Sigmoid colon (tissue), 7 donors: ENCODE data around the gene SESN3. TPM values are rescaled to one million over a fixed set of nuclear protein-coding genes. Genes with fewer than 3 reads are reported as not detected.

ENCODE experiments used
- DNase-seq: peaks from one replicate; pipeline ENCODE4 v3.0.0-alpha.2; 2019
- H3K27ac ChIP-seq, 4 donors: fragments of 200-600 bp; sonication (generic); one replicate each; pipeline ENCODE4 v1.5.1; 2016 to 2019; ENCODE audit warnings: mild to moderate bottlenecking in 1 of 4
- H3K27me3 ChIP-seq, 3 donors: fragments of 200-600 bp; sonication (generic); one replicate each; pipeline ENCODE4 v1.5.1; 2019; ENCODE audit warnings: mild to moderate bottlenecking in 1 of 3
- H3K36me3 ChIP-seq, 4 donors: fragments of 200-600 bp; sonication (generic); one replicate each; pipeline ENCODE4 v1.5.1; 2016 to 2019
- H3K4me1 ChIP-seq, 4 donors: fragments of 200-600 bp; sonication (generic); one replicate each; pipeline ENCODE4 v1.5.1; 2017 to 2019
- H3K4me3 ChIP-seq, 4 donors: fragments of 200-600 bp; sonication (generic); one replicate each; pipeline ENCODE4 v1.5.1; 2017 to 2019; ENCODE audit warnings: mild to moderate bottlenecking in 2 of 4, moderate library complexity in 1 of 4
- H3K9me3 ChIP-seq, 4 donors: fragments of 200-600 bp in 3 of 4; sonication (generic) in 3 of 4; one replicate each; pipeline versions ENCODE4 v1.5.1 to v1.6.1; 2013 to 2019
- CTCF ChIP-seq, 4 experiments: fragments of 450-650 bp in 3 of 4; fragments of 200-600 bp in 1 of 4; IDR thresholded peaks; one replicate each; pipeline ENCODE4 v1.5.1; 2016 to 2019; ENCODE audit warnings: antibody characterized with exemption in 4 of 4, mild to moderate bottlenecking in 3 of 4, moderate library complexity in 2 of 4
- EP300 ChIP-seq, 4 donors: sonication (generic); formaldehyde crosslinking; IDR thresholded peaks; one replicate each; pipeline ENCODE4 v1.6.1; 2017; ENCODE audit warnings: antibody characterized with exemption in 4 of 4
- POLR2A ChIP-seq, 2 donors: fragments of 450-650 bp; IDR thresholded peaks; one replicate each; pipeline ENCODE4 v1.6.1; 2016; ENCODE audit warnings: antibody characterized with exemption in 2 of 2, mild to moderate bottlenecking in 2 of 2, moderate library complexity in 2 of 2
- POLR2AphosphoS5 ChIP-seq, 4 donors: sonication (generic); formaldehyde crosslinking; IDR thresholded peaks; one replicate each; pipeline ENCODE4 v1.6.1; 2017; ENCODE audit warnings: antibody characterized with exemption in 4 of 4
- WGBS, 2 donors: extraction: QIAGEN DNeasy Blood & Tissue Kit; methylation state at CpG; one replicate each; pipeline ENCODE4 v1.1.7; 2013; 5-methylcytosine and 5-hydroxymethylcytosine counted together
- intact Hi-C: fragments of 100-400 bp; cut with DNase I; formaldehyde crosslinking; loops from one replicate; pipeline ENCODE4 v1.15.1; 2023
- polyA plus RNA-seq, 3 donors: library from polyadenylated mRNA; stranded (reverse); fragments of 200-250 nt; gene quantifications; one replicate each; pipeline ENCODE4 v1.2.3, GENCODE V29; 2013
- total RNA-seq, 4 donors: library from RNA; depleted of rRNA; stranded (reverse); fragments of >200 nt; gene quantifications; one replicate each; pipeline ENCODE4 v1.1.0, GENCODE V29; 2016
- donor health status: healthy with polysubstance abuse.
- donor health status: Bipolar disorder and iron deficiency.
- donor health status: healthy.

The SESN3 gene
- total and polyA plus RNA-seq, 7 donors, result 2.1 to 20.8 (median 8.7) TPM

- 57 to 58% methylated on average over 5 of the region's 5 CpGs for WGBS, 2 donors
- H3K36me3 ChIP-seq, result no peaks in the 10 kb centered on the region
- H3K4me1 ChIP-seq, result no peaks in the 10 kb centered on the region
- intact Hi-C loops, result no loop called here
- H3K27me3 ChIP-seq, result no peaks in the 10 kb centered on the region
- peak overlapping the region in 1 of 4 donors; percentile 3 for H3K4me3 ChIP-seq
- TF ChIP-seq POLR2AphosphoS5 (IDR thresholded peaks at IDR 0.05), result no peak
- TF ChIP-seq POLR2A (IDR thresholded peaks at IDR 0.05), result no peak
- no peak for TF ChIP-seq CTCF (IDR thresholded peaks at IDR 0.05)
- TF ChIP-seq EP300 (IDR thresholded peaks at IDR 0.05), result no peak
- peak overlapping the region in 1 of 4 donors; percentile 38 for H3K27ac ChIP-seq
- no peaks in the 10 kb centered on the region for H3K9me3 ChIP-seq
- no peak for DNase-seq
These were observed 10.7 kb upstream of the SESN3 start for GRCh38 chr11:95241681-95242081.

DNA sequence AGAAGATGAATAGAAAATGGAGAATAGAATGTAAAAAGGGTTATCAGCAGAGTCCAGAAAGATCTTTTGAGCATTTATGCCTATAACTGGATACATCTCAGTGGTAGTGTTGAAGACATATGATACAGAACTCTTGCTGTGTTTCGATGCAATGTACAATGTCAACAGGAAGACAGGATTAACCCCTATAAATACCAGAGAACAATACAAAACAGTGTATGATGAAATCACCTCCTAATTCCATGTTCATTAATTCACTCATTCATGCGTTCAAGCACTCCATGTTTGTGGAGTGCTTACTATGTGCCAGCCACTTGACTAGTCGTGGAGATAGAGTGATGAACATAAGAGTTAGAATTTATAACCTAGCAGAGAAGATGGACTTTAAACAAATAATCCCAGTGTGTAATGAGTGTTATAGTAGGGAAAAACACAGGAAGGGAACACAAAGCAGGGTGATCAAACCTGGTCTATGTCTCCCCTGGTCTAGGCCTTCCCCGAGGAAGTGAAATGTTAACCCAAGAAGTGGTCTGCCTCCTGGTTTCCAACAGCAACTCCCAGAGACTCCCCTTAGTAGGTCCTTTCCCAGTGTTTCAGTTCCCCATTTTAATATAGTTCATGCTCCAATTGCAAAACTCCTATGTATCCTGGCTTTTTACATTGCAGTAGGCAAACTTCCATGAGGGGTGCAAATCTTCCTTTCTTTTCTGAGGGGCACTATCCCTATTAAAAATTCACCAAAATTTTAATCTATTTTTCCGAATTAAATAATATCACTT lies 9.1 kb upstream of the SESN3 start:
- no peak for DNase-seq
- H3K4me1 ChIP-seq, result no peaks in the 10 kb centered on the region
- 85 to 90% methylated on average over 5 of the region's 5 CpGs for WGBS, 2 donors
- H3K27ac ChIP-seq, result no peak overlapping the region
- H3K4me3 ChIP-seq, result no peak overlapping the region
- no peaks in the 10 kb centered on the region for H3K36me3 ChIP-seq
- intact Hi-C loops, result no loop called here
- TF ChIP-seq CTCF (IDR thresholded peaks at IDR 0.05) (no peak), POLR2AphosphoS5 (IDR thresholded peaks at IDR 0.05) (no peak), POLR2A (IDR thresholded peaks at IDR 0.05) (no peak), EP300 (IDR thresholded peaks at IDR 0.05) (no peak)
- no peaks in the 10 kb centered on the region for H3K9me3 ChIP-seq
- no peaks in the 10 kb centered on the region for H3K27me3 ChIP-seq

- Histone ChIP-seq H3K36me3 (no peaks in the 10 kb centered on the region), H3K27me3 (peaks cover 0 to 3% (median 0%) of the 10 kb centered on the region in 3 donors), H3K27ac (peak overlapping the region; percentile 75 to 88 (median 80)), H3K9me3 (no peaks in the 10 kb centered on the region), H3K4me1 (peaks cover 0 to 21% (median 13%) of the 10 kb centered on the region in 4 donors), H3K4me3 (peak overlapping the region in 3 of 4 donors; percentile 61 to 85 (median 80))
- WGBS, 2 donors, result 54 to 84% methylated on average over 3 of the region's 3 CpGs
- DNase-seq, result no peak
- TF ChIP-seq POLR2A (IDR thresholded peaks at IDR 0.05), result no peak
- intact Hi-C loops, result loop anchor here (5.0 kb wide), 3 partner anchors 50 to 165 kb away; partner anchors contain the start of gene SRSF8
These were observed 1.7 kb upstream of the SESN3 start for GRCh38 chr11:95232666-95233065.

- TF ChIP-seq CTCF (IDR thresholded peaks at IDR 0.05) (no peak), POLR2AphosphoS5 (IDR thresholded peaks at IDR 0.05) (peak in 3 of 4 donors; percentile 6 to 24 (median 14)), POLR2A (IDR thresholded peaks at IDR 0.05) (no peak)
- Histone ChIP-seq H3K9me3 (no peaks in the 10 kb centered on the region), H3K4me3 (peak overlapping the region; percentile 26 to 85 (median 70)), H3K4me1 (peaks cover 0 to 21% (median 13%) of the 10 kb centered on the region in 4 donors), H3K36me3 (no peaks in the 10 kb centered on the region), H3K27me3 (peaks cover 0 to 3% (median 0%) of the 10 kb centered on the region in 3 donors), H3K27ac (peak overlapping the region; percentile 75 to 88 (median 80))
- WGBS, 2 donors, result 20 to 57% methylated on average over 35 of the region's 35 CpGs
- intact Hi-C loops, result loop anchor here (1.0 to 5.0 kb wide), 6 partner anchors 50 to 470 kb away; partner anchors contain the start of gene SRSF8
- DNase-seq, result peak; percentile 86
These were observed 1.0 kb upstream of the SESN3 start for GRCh38 chr11:95231881-95232605.

GRCh38 chr11:95230810-95231126 lies 234 bp downstream of the SESN3 start:
- H3K27ac ChIP-seq, result peak overlapping the region; percentile 75 to 88 (median 80)
- no peaks in the 10 kb centered on the region for H3K36me3 ChIP-seq
- DNase-seq, result no peak
- H3K9me3 ChIP-seq, result no peaks in the 10 kb centered on the region
- H3K4me1 ChIP-seq, result peaks cover 0 to 21% (median 13%) of the 10 kb centered on the region in 4 donors
- H3K27me3 ChIP-seq, result peaks cover 0 to 3% (median 0%) of the 10 kb centered on the region in 3 donors
- intact Hi-C loops, result loop anchor here (1.0 to 5.0 kb wide), 6 partner anchors 52 to 472 kb away; partner anchors contain the start of gene SRSF8
- 0 to 1% methylated on average over 40 of the region's 40 CpGs for WGBS, 2 donors
- H3K4me3 ChIP-seq, result peak overlapping the region; percentile 61 to 85 (median 72)
- TF ChIP-seq CTCF (IDR thresholded peaks at IDR 0.05), result no peak
- no peak for TF ChIP-seq POLR2A (IDR thresholded peaks at IDR 0.05)
- no peak for TF ChIP-seq POLR2AphosphoS5 (IDR thresholded peaks at IDR 0.05)
- TF ChIP-seq EP300 (IDR thresholded peaks at IDR 0.05), result no peak
